GM18520 (cell line): ENCODE data around the gene VAC14.
"Not testable (repeated sequence)": the region's sequence is repeated elsewhere in the genome, so short reads cannot be mapped to it uniquely, and the experiment has no call there.

Experiments
- ATAC-seq: cut with Tn5 transposase; IDR thresholded peaks from one replicate; pipeline ENCODE4 v1.9.1; 2021; ENCODE audit not compliant: unreplicated experiment

VAC14 gene

DNA sequence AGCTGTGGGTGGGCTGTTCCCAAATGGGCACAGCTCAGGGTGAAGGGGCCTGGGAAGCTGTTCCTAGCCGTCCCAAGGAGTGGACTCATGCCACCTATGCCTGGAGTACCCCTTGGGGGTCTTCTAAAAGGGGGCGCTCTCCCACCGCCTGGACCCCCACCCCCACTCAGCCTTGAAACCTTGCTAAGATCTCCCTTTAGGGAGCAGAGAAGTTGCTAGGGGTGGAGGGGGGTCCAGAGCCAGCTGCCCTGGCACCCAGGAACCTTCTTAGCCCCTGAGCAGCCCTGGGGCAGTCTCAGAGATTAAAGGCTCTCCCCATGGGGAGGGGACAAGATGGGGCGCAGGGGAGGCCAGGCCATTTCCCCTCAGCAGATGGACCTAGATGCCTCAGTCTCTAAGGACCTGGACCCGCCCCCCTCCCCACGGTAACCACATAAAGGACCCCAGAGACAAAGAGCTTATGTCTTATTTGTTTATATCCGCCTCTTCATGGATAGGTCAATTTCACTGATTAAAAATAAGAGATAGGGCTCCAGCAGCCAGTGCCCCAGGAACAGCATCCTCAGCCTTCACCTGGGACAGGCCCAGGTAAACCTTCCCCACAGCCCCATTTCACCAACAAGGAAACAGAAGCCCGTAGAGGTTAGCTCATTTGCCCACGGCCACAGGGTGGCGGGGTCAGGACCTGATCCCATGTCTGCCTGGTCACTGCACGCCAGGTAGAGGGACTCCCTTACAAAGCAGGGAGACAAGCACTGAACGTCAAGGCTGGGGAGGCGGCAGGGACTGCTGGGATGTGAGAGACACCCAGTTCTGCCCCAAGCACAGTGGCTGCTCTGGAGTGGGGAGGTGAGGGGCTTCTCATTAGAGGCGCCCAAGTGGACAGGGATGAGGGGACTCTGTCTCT is 118.5 kb downstream of the VAC14 start:
- ATAC-seq, result no peak

DNA sequence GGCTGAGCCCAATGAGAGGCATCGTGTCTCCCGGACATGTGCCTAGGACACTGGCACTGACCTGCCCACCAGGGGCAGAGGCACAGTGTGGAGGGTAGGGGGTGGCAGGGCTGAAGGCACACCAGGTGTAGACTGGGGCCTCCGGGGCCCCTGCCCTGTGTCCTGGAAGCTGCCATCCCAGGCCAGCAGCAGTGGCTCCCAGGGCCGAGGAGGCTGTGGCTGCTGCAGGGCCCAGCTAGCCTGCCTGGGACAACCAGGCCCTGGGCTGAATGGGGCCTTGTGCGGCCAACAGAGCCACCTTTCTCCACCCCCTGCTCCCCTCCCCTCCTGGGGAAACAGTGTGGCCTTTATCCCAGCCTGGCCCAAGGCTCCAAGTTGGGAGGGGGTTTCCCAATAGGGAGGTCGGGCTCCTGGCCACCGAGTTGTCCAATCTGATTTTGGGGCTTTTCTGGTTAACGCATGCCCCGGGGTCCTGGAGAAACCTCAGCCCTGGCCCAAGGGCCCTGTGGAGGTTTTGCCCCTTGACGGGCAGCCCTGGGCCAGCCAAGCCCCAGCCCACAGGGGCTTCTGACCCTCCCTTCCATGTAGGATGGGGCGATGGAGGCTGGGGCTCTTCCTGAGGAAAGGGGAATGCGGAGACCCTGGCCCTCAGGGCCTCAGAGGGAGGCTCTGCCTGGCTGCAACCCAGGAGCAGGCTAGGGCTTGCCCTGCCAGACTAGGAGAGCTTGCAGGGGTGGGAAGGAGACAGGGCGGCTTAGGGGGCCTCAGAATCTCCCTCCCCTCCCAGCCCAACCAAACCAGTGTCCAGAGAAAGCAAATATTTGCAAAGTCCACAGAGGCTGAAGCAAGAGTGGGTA is 119.3 kb downstream of the VAC14 start:
- ATAC-seq, result no peak

DNA sequence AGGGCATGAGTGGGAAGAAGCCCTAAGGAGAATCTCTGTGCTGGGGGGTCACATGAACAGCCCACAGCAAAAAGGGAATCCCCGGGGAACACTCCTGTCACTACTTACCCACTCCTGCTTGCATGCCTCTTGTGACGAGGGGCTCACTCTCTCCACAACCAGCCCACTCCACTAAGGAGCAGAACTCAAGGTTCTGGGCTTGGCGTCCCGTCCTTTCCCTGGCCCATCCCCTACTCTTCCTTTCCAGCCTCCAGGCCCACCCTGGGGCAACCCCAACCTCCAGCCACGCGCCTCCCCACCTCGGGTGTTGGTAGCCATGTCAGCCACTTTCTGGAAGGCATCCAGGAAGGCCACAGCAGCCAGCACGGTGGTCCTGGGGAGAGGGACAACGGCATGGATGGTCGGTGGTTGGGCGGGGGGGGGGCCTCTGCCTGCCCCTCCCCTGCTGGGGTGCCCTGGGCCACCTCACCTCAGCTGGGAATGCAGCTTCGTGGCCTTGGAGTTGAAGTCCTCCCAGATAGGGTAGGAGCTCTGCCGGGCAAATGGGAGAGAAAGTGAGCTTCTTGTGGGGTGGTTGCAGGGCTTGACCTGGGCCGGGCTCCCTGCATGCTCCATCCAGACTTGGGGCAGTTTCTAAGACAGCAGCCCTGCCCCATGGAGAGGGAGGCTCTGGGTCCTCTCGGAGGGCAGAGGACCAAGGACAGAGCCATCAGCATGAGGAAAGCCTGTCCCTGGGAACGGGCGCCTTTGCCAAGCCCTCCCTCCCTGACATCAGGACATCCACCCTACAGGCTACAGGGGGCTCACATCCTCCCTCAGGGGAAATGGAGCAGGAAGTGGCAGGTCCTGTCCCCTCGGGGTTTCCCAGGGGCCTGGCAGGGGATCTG is 120.2 kb downstream of the VAC14 start:
- no peak for ATAC-seq

DNA sequence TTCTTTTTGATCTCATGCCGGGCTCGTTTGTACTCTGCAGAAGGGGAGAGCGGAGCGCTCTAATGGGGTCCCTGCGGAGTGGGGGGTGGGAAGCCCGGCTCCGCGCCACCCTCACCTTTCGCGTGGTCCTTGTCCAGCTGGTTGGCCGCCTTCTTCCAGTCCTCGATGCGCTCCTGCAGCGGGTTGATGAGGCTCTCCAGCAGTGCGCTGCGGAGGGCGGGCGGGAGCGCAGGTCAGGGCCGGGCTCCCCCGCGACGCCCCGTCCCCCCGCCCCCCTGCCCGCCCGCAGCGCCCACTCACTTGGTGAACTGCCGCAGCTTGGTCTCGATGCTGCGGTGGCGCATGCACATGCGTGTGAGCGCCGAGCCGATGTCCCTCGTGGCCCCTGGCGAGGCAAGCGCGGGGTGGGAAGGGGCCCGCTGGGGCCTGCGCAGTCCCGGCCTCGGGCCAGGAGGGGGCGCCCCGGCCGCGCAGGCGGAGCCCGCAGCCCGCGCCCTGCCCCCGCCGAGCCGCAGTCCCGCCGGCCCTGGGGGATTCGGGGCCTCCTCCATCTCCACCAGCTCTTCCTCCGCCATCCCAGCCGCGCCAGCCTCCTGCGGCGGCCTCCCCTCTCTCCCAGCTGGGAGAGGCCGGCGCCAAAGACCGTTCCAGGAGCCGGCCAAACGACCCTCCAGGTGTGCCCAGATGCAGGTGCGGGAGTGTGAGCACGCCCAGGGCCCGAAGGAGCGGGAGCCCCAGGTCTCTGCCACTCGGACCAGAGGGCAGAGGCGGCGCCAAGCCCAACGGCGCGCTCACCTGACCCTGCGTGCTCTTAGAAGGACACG is 121.1 kb downstream of the VAC14 start:
- ATAC-seq, result no peak

DNA sequence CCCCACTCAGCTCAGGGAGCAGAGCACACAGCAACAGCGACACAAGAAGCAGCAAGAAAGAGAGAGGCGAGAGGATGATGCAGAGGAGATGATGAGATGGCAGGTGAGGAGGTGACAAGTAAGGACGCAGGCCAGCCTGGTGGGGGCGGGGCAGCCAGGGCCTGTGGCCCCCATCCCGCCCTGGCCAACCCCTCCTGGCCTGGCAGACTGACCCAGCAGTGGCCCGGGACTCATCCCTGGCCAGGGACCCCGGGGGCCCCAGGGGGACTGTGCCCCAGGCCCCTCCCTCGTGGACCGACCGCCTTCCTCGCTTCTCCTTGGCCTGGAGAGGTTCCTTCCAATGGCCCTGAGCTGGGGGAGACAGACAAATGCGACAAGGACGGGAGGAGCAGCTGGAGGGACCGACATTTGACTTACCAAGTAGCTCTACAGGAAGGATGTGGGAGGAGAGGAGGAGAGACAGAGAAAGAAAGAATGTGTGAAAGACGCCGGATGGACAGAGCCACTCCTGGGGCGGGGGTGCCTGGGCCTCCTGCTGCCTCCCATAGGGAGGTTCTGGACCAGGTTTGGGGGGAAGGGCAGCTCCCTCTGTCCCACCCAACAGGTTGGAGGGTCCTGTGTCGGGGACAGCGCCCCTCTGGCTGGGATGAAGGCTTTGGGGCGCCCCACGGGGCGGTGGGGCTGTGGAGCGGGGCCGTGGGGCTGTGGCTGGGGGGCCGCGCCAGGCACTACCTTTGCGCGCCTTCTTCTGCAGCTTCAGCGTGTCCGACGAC is 121.9 kb downstream of the VAC14 start:
- no peak for ATAC-seq

DNA sequence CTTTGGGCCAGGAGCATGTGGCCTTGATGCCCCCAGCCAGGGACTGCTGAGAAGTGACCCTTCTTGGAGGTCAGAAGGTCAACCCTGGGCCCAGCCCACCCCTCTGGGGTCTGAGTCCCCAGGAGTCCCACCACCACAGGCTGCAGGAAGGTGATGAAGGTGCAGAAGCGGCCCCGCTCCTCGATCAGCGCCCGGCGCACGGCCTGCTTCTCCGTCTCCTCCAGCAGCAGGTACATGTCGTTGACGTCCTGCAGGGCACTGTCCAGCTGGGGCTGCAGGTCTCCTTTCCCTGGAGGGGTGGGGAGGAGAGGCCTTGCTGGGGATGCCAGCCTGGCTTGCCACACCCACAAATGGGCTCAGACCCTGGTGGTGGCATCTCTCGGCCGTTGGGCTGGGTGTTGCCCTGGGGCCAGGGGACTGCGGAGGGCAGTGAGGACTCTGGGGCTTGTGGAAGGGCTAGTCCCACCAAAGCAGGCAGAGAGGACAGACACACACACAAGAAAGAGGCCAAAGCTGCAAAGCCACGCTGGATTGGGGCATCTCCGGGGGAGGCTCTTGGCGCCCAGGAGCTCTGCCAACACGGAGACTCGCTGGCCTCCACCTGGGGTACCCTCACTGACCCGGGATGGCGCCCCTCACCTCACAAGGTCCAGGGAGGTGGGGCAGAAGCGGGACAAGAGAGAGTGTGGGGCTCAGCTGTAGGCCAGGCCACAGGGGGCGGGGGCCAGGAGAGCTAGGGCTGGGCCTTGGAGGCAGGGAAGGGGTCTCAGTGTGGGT is 122.6 kb downstream of the VAC14 start:
- ATAC-seq, result no peak

DNA sequence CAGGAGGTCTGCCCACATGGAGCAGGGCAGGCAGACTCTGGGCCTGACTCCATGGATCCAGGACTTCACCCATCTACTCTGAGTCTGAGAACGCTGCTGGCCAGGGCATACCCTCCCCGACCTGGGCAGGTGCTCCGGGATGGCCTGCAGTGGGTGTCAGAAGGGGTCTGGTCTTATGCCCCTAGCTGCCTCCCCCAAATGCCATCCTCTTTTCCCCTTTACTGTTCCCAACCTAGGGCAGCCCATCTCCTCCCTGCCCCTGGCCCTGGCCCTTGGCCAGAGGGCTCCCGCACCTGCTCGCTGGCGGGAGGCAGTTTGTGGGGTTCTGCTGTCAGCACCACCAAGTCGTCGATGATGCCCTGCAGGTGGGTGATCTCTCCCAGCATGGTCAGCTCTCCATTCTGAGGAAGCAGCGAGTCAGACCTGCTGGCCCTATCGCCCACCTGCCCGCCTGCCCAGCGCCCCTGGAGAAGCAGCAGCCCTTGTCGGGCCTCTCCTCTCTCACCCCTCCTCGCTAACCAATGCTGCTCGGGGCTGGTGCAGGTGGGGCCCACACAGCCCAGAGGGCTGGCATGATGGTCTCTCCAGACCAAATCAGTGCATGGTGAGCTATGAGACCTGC is 123.3 kb downstream of the VAC14 start:
- ATAC-seq, result no peak

DNA sequence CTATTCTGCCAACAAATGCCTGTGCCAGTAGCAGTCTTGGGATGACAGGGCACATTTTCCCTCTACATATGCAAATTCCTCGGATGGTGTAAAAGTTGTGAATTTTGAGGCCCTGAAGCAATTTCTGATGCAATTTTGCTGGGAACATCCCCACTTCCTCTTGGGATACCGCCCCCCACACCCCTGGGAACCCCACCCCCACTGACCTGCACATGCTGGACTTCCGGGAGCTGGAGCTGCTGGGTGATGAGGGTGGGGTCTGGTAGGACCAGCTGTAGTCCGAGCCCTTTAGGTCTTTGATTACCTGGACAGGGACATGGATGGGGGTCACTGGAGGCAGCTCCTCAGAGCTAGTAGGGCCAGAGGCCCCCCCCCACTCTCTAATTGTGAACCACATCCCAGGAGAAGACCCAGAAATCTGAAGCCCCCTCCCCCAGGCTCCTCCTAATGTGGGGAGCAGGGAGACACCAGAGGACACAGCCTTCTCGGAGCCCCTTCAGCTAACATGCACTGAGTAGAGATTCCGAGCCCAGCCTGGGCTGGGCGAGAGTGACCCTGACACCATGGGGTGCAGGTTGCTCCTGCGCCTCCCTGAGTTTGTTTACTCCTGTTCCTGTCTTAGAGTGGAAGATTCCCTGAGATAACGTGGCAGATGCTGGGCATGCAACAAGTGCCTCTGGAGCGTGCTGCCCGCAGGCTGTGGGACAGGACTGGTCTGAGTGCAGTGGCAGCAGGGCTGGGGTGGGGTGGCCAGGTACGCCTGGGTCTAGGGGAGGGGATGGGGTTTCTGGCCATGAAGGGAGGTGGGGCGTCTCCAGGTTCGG is 124.1 kb downstream of the VAC14 start:
- ATAC-seq, result no peak

DNA sequence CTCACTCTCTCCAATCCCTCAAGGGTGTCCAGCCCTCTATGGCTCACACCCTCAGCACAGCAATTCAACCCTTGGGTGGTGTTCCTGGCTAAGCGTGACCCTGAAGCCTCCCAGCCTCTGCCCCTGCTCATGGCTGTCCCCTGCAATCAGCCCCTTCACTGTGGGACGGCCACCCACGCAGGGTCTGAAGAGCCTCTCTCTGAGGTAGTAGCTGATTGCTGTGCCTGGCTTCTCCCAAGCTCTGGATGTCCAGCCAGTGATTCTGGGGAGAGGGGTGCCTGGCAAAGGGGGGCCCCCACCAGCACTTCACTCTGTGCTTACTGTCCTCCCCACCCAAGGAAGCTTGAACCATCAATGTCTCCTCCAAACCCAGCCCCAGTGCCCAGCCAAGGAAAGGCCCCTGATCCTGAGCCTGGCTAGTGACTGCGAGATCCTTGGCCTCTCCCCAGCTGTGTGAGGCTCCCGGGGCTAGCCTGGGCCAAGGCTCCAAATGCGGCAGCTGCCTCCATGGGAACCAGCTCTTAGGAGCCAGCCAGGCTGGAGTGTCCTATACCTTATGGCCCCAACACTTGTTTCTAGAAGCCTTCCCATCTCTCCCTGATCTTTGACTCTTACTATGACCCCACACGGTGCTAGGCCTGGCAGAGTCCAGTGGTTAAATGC is 125.0 kb downstream of the VAC14 start:
- no peak for ATAC-seq

DNA sequence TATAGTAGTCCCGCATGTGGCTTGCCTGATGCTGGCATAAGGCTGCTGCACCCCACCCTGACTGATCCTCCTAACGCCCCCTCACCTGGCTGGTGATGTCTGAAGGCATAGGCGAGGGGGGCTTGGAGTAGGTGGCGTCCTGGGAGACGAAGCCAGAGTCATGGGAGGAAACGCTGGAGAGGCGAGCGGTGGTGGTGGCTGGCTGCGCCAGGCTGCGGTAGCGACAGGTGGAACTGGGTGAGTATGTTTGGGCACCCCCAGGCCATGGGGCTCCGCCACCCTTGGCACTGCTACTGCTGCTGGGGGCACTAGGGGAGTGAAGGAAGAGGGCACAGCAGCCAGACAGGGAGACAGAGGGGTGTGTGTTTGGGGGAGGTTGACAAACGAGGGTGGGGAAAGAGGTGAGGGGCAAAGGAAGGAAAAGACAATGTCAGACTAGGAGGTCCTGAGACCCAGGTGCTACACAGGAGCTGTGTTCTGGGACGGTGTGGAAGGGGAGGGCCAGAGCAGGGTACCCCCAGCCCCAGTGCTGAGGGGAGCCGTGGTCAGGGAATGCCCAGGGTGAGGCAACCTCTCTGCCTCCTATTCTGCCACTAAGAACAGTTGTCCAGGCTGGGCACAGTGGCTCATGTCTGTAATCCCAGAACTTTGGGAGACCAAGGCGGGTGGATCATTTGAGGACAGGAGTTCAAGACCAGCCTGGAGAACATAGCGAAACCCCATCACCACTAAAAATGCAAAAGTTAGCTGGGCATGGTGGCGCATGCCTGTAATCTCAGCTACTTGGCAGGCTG is 126.5 kb downstream of the VAC14 start:
- no peak for ATAC-seq

DNA sequence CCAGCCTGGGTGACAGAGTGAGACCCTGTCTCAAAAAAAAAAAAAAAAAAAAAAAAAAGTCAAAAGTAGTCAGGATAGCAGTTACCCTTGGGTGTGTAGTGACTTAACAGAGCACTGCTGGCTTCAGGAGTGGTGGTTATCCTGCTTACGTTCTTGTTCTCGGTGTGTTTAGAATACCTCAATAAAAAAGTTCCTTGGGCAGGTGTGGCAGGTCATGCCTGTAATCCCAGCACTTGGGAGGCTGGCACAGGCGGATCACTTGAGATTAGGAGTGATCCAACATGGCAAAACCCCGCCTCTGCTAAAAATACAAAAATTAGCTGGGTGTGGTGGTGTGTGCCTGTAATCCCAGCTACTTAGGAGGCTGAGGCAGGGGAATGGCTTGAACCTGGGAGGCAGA is 130.0 kb downstream of the VAC14 start:
- not testable (repeated sequence) for ATAC-seq

DNA sequence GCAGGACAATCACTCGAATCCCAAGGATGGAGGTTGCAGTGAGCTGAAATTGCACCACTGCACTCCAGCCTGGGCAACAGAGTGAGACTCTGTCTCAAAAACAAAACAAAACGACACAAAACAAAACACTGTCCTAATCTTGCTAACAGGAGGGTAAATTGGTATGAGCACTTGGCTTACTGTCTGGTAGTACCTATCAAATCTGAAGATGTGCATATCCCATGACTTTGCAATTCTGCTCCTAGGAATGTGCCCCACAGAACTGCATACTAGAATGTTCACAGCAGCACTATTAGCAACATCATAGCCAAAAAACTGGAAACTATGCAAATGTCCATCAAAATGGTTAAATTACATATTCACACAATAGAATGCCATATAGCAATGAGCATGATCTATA is 130.8 kb downstream of the VAC14 start:
- no peak for ATAC-seq

DNA sequence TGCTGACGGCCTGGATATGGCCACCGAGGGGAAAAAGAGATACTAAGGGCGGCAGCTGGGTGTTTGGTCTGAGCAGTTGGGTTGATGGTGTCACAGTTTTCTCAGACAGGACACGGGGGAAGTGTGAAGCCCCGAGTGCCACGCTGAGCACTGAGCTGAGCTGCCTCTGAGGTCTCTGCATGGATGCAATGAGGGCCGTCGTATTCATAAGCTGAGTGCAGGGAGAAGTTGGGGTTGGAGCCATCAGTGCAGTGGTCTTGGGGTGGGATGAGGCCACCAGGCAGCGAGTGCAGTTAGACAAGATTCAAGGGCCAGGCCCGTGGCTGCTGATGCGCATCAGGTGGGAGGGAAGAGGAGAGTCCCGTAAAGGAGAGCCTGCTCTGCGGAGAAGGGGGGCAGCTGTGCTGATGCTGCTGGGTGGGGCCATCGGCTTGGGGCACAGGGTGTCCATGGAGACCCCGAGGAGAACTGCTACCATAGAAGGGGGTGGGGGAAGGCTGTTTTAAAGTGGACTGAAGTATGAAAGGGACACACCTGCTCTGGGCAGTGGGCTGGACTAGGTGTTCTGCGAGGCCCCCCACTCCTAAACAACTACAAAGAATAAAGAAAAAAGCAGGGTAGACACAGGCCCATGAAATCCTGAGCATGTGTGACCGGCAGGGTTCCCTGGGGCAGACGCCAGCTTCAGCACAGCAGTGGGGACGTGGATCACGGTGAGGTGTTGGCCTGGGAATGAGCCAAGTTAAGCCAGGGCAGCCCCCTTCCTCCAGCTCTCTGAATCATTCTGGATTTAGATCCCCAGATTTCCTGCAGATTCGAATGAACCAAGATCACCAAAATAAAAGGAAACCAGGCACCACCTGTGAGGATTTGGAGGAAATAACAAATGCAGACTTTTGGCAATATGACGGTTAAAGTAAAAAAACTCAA is 134.9 kb downstream of the VAC14 start:
- no peak for ATAC-seq

DNA sequence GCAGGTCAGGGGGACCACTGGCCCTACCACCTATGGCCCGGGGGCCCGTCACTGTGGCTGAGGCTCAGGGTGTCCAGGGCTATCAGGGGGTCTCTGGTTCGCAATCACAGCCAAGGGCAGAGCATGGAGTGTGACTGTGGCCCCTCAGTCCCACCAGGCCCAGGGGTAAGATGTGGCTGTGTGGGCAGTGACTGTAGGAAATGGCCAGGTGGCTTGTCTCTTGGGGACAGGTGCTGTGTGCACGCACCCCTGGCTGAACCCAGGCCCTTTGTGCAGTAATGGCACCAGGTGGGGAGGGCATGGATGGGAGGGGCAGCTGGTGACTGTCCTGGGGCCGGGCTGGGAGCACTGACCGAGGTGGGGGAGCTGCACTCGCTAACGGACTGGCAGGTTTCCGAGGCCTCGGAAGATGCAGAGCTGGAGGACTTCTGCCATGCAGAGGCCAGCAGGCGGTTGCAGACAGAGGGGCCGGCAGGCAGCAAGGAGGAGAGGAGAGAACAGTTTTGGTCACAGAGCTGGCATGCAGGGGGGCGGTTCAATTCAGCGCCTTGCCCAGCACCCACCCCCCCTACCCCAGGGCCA is 135.8 kb downstream of the VAC14 start:
- no peak for ATAC-seq
